ENCODE results near the gene PDE3A. TPM values are rescaled to one million over a fixed set of nuclear protein-coding genes. Genes with fewer than 3 reads are reported as not detected.
A peak's percentile ranks its signal among the peaks of the same experiment; 100 is the strongest.

The PDE3A gene
- total RNA-seq, 6 experiments from 2014 or later = 0.79 to 2.4 (median 1.3) TPM

- DNase-seq (no peak), ATAC-seq (no peak)
- WGBS (ENCODE audit: insufficient coverage, low coverage, low lambda C conversion rate, missing lambda C conversion rate) = 78% methylated on average over 2 of the region's 2 CpGs
- TF ChIP-seq, protein P1, sequence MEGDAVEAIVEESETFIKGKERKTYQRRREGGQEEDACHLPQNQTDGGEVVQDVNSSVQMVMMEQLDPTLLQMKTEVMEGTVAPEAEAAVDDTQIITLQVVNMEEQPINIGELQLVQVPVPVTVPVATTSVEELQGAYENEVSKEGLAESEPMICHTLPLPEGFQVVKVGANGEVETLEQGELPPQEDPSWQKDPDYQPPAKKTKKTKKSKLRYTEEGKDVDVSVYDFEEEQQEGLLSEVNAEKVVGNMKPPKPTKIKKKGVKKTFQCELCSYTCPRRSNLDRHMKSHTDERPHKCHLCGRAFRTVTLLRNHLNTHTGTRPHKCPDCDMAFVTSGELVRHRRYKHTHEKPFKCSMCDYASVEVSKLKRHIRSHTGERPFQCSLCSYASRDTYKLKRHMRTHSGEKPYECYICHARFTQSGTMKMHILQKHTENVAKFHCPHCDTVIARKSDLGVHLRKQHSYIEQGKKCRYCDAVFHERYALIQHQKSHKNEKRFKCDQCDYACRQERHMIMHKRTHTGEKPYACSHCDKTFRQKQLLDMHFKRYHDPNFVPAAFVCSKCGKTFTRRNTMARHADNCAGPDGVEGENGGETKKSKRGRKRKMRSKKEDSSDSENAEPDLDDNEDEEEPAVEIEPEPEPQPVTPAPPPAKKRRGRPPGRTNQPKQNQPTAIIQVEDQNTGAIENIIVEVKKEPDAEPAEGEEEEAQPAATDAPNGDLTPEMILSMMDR (IDR thresholded peaks at IDR 0.05) = no peak
- TF ChIP-seq POLR2A (IDR thresholded peaks at IDR 0.05) = no peak
- H3K27ac ChIP-seq = no peak overlapping the region
- H3K27me3 ChIP-seq = peaks cover 0 to 15% of the 10 kb centered on the region in 2 donors
- intact Hi-C loops (cut with DNase I) = no loop called here
- no peaks in the 10 kb centered on the region for H3K9me3 ChIP-seq
- H3K4me1 ChIP-seq = peaks cover 0 to 15% (median 0%) of the 10 kb centered on the region in 4 donors
- no peak overlapping the region for H3K4me3 ChIP-seq
- no peaks in the 10 kb centered on the region for H3K36me3 ChIP-seq
Measured at GRCh38 chr12:20366776-20367409, 1.4 kb upstream of the PDE3A start.

DNA sequence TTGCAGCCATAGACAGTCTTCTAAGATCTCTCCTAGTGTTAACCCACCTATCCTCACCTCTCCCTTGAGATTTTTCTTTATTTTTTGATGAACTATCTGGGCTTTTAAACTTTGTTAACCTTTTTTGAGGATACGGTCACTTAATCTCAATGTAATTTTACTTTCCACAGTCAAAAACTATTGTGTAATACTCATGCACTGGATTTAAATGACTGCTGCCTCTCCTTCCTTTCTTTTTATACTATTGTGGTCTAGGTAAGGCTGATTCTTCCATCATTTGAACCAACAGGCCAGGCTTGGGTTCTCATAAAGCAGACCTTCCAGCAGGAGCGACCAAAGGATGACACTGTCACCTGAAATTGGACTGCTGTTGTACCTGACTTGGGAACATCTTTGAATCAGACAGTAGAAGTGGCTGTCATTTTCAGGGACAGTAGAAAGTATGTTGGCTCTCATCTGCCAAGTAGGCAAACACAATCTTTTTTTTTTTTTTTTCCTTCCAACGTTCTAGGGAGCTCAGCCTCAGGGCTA is 689 bp upstream of the PDE3A start:
- Histone ChIP-seq H3K4me3 (peak overlapping the region in 2 of 3 donors; percentile 37 to 47), H3K36me3 (no peaks in the 10 kb centered on the region), H3K4me1 (peaks cover 0 to 15% (median 0%) of the 10 kb centered on the region in 4 donors), H3K9me3 (no peaks in the 10 kb centered on the region), H3K27ac (no peak overlapping the region), H3K27me3 (peaks cover 0 to 15% of the 10 kb centered on the region in 2 donors)
- WGBS (ENCODE audit: insufficient coverage, low coverage, low lambda C conversion rate, missing lambda C conversion rate) = 13% methylated on average over 3 of the region's 3 CpGs
- TF ChIP-seq, protein P1 (IDR thresholded peaks at IDR 0.05) = no peak
- no peak for TF ChIP-seq POLR2A (IDR thresholded peaks at IDR 0.05)
- intact Hi-C loops (cut with DNase I) = no loop called here
- no peak for ATAC-seq
- DNase-seq = no peak

DNA sequence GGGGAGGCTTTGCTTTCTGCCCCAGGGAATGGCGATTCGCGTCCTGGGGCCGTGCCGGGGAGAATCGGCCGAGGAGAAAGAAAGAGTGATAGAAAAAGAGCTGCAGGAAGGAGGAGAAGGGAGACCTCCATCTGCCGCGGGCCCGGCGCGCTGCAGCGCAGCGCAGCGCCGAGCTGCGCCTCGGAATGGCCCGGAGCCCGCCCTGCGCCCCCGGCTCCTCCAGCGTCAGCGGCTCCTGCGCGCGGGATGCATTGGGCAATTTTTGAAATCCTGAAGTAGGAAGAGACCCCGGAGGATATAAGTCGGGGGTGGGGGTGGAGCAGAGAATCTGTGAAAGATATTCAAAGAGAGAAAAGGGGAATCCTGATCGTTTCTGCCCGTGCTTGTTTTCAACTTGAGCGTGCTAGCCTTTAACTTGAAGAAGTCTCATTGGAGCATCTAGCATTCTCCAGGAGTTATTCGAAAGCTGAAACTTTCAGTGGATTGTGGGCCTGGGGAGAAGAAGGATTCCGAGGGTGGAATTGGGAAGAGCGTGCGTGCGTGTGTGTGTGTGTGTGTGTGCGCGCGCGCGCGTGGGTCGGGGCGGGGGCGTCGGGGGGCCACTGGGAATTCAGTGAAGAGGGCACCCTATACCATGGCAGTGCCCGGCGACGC is 441 bp downstream of the PDE3A start:
- Histone ChIP-seq H3K36me3 (no peaks in the 10 kb centered on the region), H3K27me3 (peaks cover 0 to 15% of the 10 kb centered on the region in 2 donors), H3K4me3 (peak overlapping the region; percentile 29 to 47 (median 43)), H3K27ac (peak overlapping the region; percentile 51 to 61 (median 52)), H3K4me1 (peaks cover 0 to 15% (median 0%) of the 10 kb centered on the region in 4 donors), H3K9me3 (no peaks in the 10 kb centered on the region)
- DNase-seq (peak in 1 of 3 donors; percentile 16), ATAC-seq (peak; percentile 41 to 47 (median 45))
- WGBS (ENCODE audit: insufficient coverage, low coverage, low lambda C conversion rate, missing lambda C conversion rate) = 1% methylated on average over 42 of the region's 50 CpGs
- intact Hi-C loops (cut with DNase I) = no loop called here
- no peak for TF ChIP-seq POLR2A (IDR thresholded peaks at IDR 0.05)
- TF ChIP-seq, protein P1 (IDR thresholded peaks at IDR 0.05) = no peak

- WGBS (ENCODE audit: insufficient coverage, low coverage, low lambda C conversion rate, missing lambda C conversion rate) = 0% methylated on average over 1 of the region's 63 CpGs
- intact Hi-C loops (cut with DNase I) = no loop called here
- DNase-seq (peak; percentile 35 to 62 (median 49)), ATAC-seq (peak; percentile 65 to 77 (median 67))
- Histone ChIP-seq H3K36me3 (no peaks in the 10 kb centered on the region), H3K4me3 (peak overlapping the region; percentile 29 to 47 (median 43)), H3K4me1 (peaks cover 0 to 15% (median 0%) of the 10 kb centered on the region in 4 donors), H3K27ac (peak overlapping the region; percentile 51 to 61 (median 52)), H3K27me3 (peaks cover 0 to 18% of the 10 kb centered on the region in 2 donors), H3K9me3 (no peaks in the 10 kb centered on the region)
- TF ChIP-seq, protein P1 (IDR thresholded peaks at IDR 0.05) = no peak
- TF ChIP-seq POLR2A (IDR thresholded peaks at IDR 0.05) = peak; percentile 46
Measured at GRCh38 chr12:20369305-20370013, 1.1 kb downstream of the PDE3A start.
